Transverse colon (tissue), 4 donors: ENCODE results near the gene MZF1.
"Not testable (repeated sequence)": the region's sequence is repeated elsewhere in the genome, so short reads cannot be mapped to it uniquely, and the experiment has no call there.

Source experiments
- EP300 ChIP-seq: sonication (generic); formaldehyde crosslinking; IDR thresholded peaks from one replicate; pipeline ENCODE4 v1.6.1; 2017; ENCODE audit warnings: antibody characterized with exemption, low read depth
- POLR2A ChIP-seq: fragments of 450-650 bp; IDR thresholded peaks from one replicate; pipeline ENCODE4 v1.6.1; 2016; ENCODE audit warnings: antibody characterized with exemption, mild to moderate bottlenecking, moderate library complexity
- POLR2AphosphoS5 ChIP-seq, 3 donors: sonication (generic); formaldehyde crosslinking; IDR thresholded peaks; one replicate each; pipeline ENCODE4 v1.6.1; 2016; ENCODE audit warnings: antibody characterized with exemption in 3 of 3
- TF ChIP-seq, protein P1 (sequence below), 5 experiments: fragments of 200-600 bp in 3 of 5; fragments of 450-650 bp in 2 of 5; sonication (generic) in 3 of 5; IDR thresholded peaks; 1 replicate in 2 of 5; 2 replicates in 3 of 5; pipeline ENCODE4 v1.5.1; 2016 to 2017; ENCODE audit warnings: antibody characterized with exemption in 5 of 5, inconsistent platforms in 3 of 5, mild to moderate bottlenecking in 2 of 5, moderate library complexity in 1 of 5

GRCh38 chr19:58607213-58607612 lies 34.1 kb upstream of the MZF1 start:
- TF ChIP-seq, protein P1, sequence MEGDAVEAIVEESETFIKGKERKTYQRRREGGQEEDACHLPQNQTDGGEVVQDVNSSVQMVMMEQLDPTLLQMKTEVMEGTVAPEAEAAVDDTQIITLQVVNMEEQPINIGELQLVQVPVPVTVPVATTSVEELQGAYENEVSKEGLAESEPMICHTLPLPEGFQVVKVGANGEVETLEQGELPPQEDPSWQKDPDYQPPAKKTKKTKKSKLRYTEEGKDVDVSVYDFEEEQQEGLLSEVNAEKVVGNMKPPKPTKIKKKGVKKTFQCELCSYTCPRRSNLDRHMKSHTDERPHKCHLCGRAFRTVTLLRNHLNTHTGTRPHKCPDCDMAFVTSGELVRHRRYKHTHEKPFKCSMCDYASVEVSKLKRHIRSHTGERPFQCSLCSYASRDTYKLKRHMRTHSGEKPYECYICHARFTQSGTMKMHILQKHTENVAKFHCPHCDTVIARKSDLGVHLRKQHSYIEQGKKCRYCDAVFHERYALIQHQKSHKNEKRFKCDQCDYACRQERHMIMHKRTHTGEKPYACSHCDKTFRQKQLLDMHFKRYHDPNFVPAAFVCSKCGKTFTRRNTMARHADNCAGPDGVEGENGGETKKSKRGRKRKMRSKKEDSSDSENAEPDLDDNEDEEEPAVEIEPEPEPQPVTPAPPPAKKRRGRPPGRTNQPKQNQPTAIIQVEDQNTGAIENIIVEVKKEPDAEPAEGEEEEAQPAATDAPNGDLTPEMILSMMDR (IDR thresholded peaks at IDR 0.05) = not testable (repeated sequence)
- not testable (repeated sequence) for TF ChIP-seq EP300; POLR2AphosphoS5 (IDR thresholded peaks at IDR 0.05); POLR2A
